ENCODE data around the gene EVPL. TPM values are rescaled to one million over a fixed set of nuclear protein-coding genes. Genes with fewer than 3 reads are reported as not detected.

The EVPL gene
- total and polyA plus RNA-seq, 2 of the 13 experiments (the other 11 are each of a cell fraction or from before 2014, with no cell fraction given) = 2.1 to 8.2 TPM

- ChIA-PET CTCF (ENCODE audit: low intra/inter-chr PET ratio, low total read pairs) (no interaction called here), POLR2A (interaction anchor here (1.5 kb wide), 1 partner anchor 29 kb away, joined by 5 read pairs; the partner anchor contains the start of gene EXOC7)
- FAIRE-seq = no peak
- Histone ChIP-seq H3K27ac (ENCODE audit: extremely low read length, insufficient read depth, low read length) (no peak within 1 kb of the TSS), H3K4me1 (ENCODE audit: insufficient read depth, low read length) (peaks cover 56% of the 10 kb centered on the region), H3K9me3 (ENCODE audit: low read length) (no peaks in the 10 kb centered on the region), H3K27me3 (ENCODE audit: control insufficient read depth in 1 of 2, insufficient read depth in 2 of 2, low read length in 2 of 2) (peaks cover 24 to 57% of the 10 kb centered on the region in 2 experiments; a peak in 4 of 5 replicates), H3K79me2 (ENCODE audit: insufficient read depth, low read length) (peaks cover 24% of the 10 kb centered on the region), H3K4me2 (ENCODE audit: low read depth, low read length) (peak within 1 kb of the TSS; percentile 75), H3K9ac (ENCODE audit: insufficient read depth, low read depth, low read length) (peak within 1 kb of the TSS; percentile 18; the same call in 1 of the 2 replicates), H2AFZ (ENCODE audit: low read length) (no peak within 1 kb of the TSS), H4K20me1 (ENCODE audit: insufficient read depth, low read length) (peaks cover 10% of the 10 kb centered on the region; the same call in 1 of the 2 replicates), H3K4me3 (replicated peaks in 1 of 3; ENCODE audit: insufficient read depth in 1 of 3, low read depth in 2 of 3, low read length in 3 of 3) (peak within 1 kb of the TSS; percentile 53 to 71 (median 55)), H3K36me3 (replicated peaks in 1 of 2; ENCODE audit: control insufficient read depth in 1 of 2, insufficient read depth in 2 of 2, low read length in 2 of 2) (no peaks in the 10 kb centered on the region)
- intact Hi-C loops (cut with micrococcal nuclease; ENCODE audit: unreplicated experiment) (no loop called here), in situ Hi-C loops (cut with HindIII; ENCODE audit: extremely low pct_ligation_motif_present, low pct_unique_long_range_greater_than_20kb) (no loop called here)
- 15% methylated on average over 16 of the region's 92 CpGs for WGBS (ENCODE audit: low lambda C conversion rate)
- BruUV-seq (replicated peaks) = no TSS peak
- ATAC-seq = peak; percentile 21
- DNase-seq (ENCODE audit: low spot score) = no peak
- TF ChIP-seq ATAD3A (CRISPR knock-in tag; IDR thresholded peaks at IDR 0.05) (no peak), ZNF235 (CRISPR knock-in tag; IDR thresholded peaks at IDR 0.05; ENCODE audit: borderline replicate concordance) (peak; percentile 32; the same call in 1 of the 2 replicates), DNMT1 (CRISPR knock-in tag; IDR thresholded peaks at IDR 0.05) (peak; percentile 55; the same call in 1 of the 2 replicates), ZNF530 (CRISPR knock-in tag; IDR thresholded peaks at IDR 0.05; ENCODE audit: low read depth) (no peak), MAX (IDR thresholded peaks at IDR 0.05) (peak; percentile 26), SP2 (CRISPR knock-in tag; IDR thresholded peaks at IDR 0.05) (no peak), ZNF18 (CRISPR knock-in tag; IDR thresholded peaks at IDR 0.05; ENCODE audit: insufficient replicate concordance) (no peak), ZNF12 (CRISPR knock-in tag; IDR thresholded peaks at IDR 0.05) (no peak), TMF1 (CRISPR knock-in tag; IDR thresholded peaks at IDR 0.05; ENCODE audit: low read depth) (no peak), NFE2L1 (CRISPR knock-in tag; IDR thresholded peaks at IDR 0.05; ENCODE audit: borderline replicate concordance) (peak; percentile 77; the same call in 1 of the 2 replicates), CTCF (CRISPR knock-in tag; IDR thresholded peaks at IDR 0.05) (0 out of 2 replicates have a peak, but pooled peaks have one; percentile 3), ZNF740 (CRISPR knock-in tag; IDR thresholded peaks at IDR 0.05) (0 out of 2 replicates have a peak, but pooled peaks have one; percentile 55), ZGPAT (CRISPR knock-in tag; IDR thresholded peaks at IDR 0.05) (peak; percentile 18; the same call in 1 of the 2 replicates), NFYB (CRISPR knock-in tag; IDR thresholded peaks at IDR 0.05) (no peak), KDM5B (CRISPR knock-in tag; IDR thresholded peaks at IDR 0.05; ENCODE audit: borderline replicate concordance) (peak; percentile 18; the same call in 1 of the 2 replicates), ZNF577 (CRISPR knock-in tag; IDR thresholded peaks at IDR 0.05; ENCODE audit: borderline replicate concordance, low read depth) (no peak)
These were observed 47.6 kb upstream of the EVPL start, which contains the start of gene GALR2 for GRCh38 chr17:76074390-76075363. TSS of gene GALR2 (plus strand) at chr17:76074781. CDS start at chr17:76074884, 103 bp downstream.

Data from HepG2 (cell line).